Measurements from ENCODE around the gene KIDINS220. TPM values are rescaled to one million over a fixed set of nuclear protein-coding genes. Genes with fewer than 3 reads are reported as not detected.

Gene KIDINS220
- total and polyA plus RNA-seq, 2 experiments from 2014 or later, result 24.2 to 77.5 TPM

- Histone ChIP-seq H3K9me3 (ENCODE audit: low read depth) (no peaks in the 10 kb centered on the region), H4K20me1 (ENCODE audit: insufficient read depth, poor library complexity, severe bottlenecking) (no peaks in the 10 kb centered on the region), H3K27me3 (no peaks in the 10 kb centered on the region), H3K36me3 (replicated peaks; ENCODE audit: insufficient read depth, low read depth) (no peaks in the 10 kb centered on the region), H2AFZ (no peak overlapping the region), H3K4me3 (no peak overlapping the region), H3K27ac (no peak overlapping the region), H3K4me2 (no peak overlapping the region), H3K79me2 (no peaks in the 10 kb centered on the region), H3K9me2 (replicated peaks; ENCODE audit: insufficient read depth) (no peaks in the 10 kb centered on the region), H3K4me1 (ENCODE audit: insufficient read depth) (no peaks in the 10 kb centered on the region)
- DNase-seq (ENCODE audit: low spot score), result no peak
- 84% methylated on average over 4 of the region's 4 CpGs for WGBS (ENCODE audit: low lambda C conversion rate, missing lambda C conversion rate)
- TF ChIP-seq CTCF (IDR thresholded peaks at IDR 0.05; ENCODE audit: poor library complexity) (no peak), EZH2phosphoT487 (IDR thresholded peaks at IDR 0.05; ENCODE audit: low read depth, severe bottlenecking, unreplicated experiment) (no peak), EZH2 (IDR thresholded peaks at IDR 0.05; ENCODE audit: borderline replicate concordance) (no peak)
Measured at GRCh38 chr2:8849327-8849726, 11.9 kb upstream of the KIDINS220 start.

GRCh38 chr2:8848328-8849100, 11.1 kb upstream of the KIDINS220 start:
- no peaks in the 10 kb centered on the region for H3K27me3 ChIP-seq
- H3K9me3 ChIP-seq (ENCODE audit: low read depth), result no peaks in the 10 kb centered on the region
- H3K4me2 ChIP-seq, result no peak overlapping the region
- no peaks in the 10 kb centered on the region for H3K9me2 ChIP-seq (replicated peaks; ENCODE audit: insufficient read depth)
- H3K4me1 ChIP-seq (ENCODE audit: insufficient read depth), result no peaks in the 10 kb centered on the region
- H2AFZ ChIP-seq, result no peak overlapping the region
- H3K4me3 ChIP-seq, result no peak overlapping the region
- no peaks in the 10 kb centered on the region for H3K36me3 ChIP-seq (replicated peaks; ENCODE audit: insufficient read depth, low read depth)
- TF ChIP-seq EZH2 (IDR thresholded peaks at IDR 0.05; ENCODE audit: borderline replicate concordance) (no peak), EZH2phosphoT487 (IDR thresholded peaks at IDR 0.05; ENCODE audit: low read depth, severe bottlenecking, unreplicated experiment) (no peak), CTCF (IDR thresholded peaks at IDR 0.05; ENCODE audit: poor library complexity) (no peak)
- 45% methylated on average over 7 of the region's 7 CpGs for WGBS (ENCODE audit: low lambda C conversion rate, missing lambda C conversion rate)
- H3K27ac ChIP-seq, result no peak overlapping the region
- no peak for DNase-seq (ENCODE audit: low spot score)
- no peaks in the 10 kb centered on the region for H3K79me2 ChIP-seq
- no peaks in the 10 kb centered on the region for H4K20me1 ChIP-seq (ENCODE audit: insufficient read depth, poor library complexity, severe bottlenecking)

GRCh38 chr2:8847400-8847799, 10.0 kb upstream of the KIDINS220 start:
- WGBS (ENCODE audit: low lambda C conversion rate, missing lambda C conversion rate), result 75% methylated on average over 6 of the region's 6 CpGs
- no peaks in the 10 kb centered on the region for H3K9me2 ChIP-seq (replicated peaks; ENCODE audit: insufficient read depth)
- no peak overlapping the region for H3K4me3 ChIP-seq
- no peak overlapping the region for H2AFZ ChIP-seq
- no peaks in the 10 kb centered on the region for H3K4me1 ChIP-seq (ENCODE audit: insufficient read depth)
- no peaks in the 10 kb centered on the region for H3K9me3 ChIP-seq (ENCODE audit: low read depth)
- H3K36me3 ChIP-seq (replicated peaks; ENCODE audit: insufficient read depth, low read depth), result no peaks in the 10 kb centered on the region
- H3K27ac ChIP-seq, result peak overlapping the region; percentile 43
- no peak overlapping the region for H3K4me2 ChIP-seq
- H3K27me3 ChIP-seq, result no peaks in the 10 kb centered on the region
- H4K20me1 ChIP-seq (ENCODE audit: insufficient read depth, poor library complexity, severe bottlenecking), result no peaks in the 10 kb centered on the region
- TF ChIP-seq EZH2 (IDR thresholded peaks at IDR 0.05; ENCODE audit: borderline replicate concordance) (no peak), CTCF (IDR thresholded peaks at IDR 0.05; ENCODE audit: poor library complexity) (no peak), EZH2phosphoT487 (IDR thresholded peaks at IDR 0.05; ENCODE audit: low read depth, severe bottlenecking, unreplicated experiment) (no peak)
- DNase-seq (ENCODE audit: low spot score), result no peak
- H3K79me2 ChIP-seq, result no peaks in the 10 kb centered on the region
